ENCODE results near the gene ABCC5.
"Not testable (repeated sequence)": the region's sequence is repeated elsewhere in the genome, so short reads cannot be mapped to it uniquely, and the experiment has no call there.

The ABCC5 gene

GRCh38 chr3:184017672-184018423 is at the start of gene ABCC5:
Gene ABCC5, minus strand, starts transcription at chr3:184017884. Its CDS starts 3,492 bp downstream, at chr3:184014392.
- in situ Hi-C loops (cut with HindIII; ENCODE audit: low sequenced_read_pairs): no loop called here

GRCh38 chr3:184066211-184066610 is 48.5 kb upstream of the ABCC5 start:
- in situ Hi-C loops (cut with HindIII; ENCODE audit: low sequenced_read_pairs): no loop called here

GRCh38 chr3:184062637-184063036 is 45.0 kb upstream of the ABCC5 start:
- in situ Hi-C loops (cut with HindIII; ENCODE audit: low sequenced_read_pairs): no loop called here

- in situ Hi-C loops (cut with HindIII; ENCODE audit: low sequenced_read_pairs): no loop called here
Measured at GRCh38 chr3:184059424-184059823, 41.7 kb upstream of the ABCC5 start.

- in situ Hi-C loops (cut with HindIII; ENCODE audit: low sequenced_read_pairs): no loop called here
Measured at GRCh38 chr3:184058029-184058428, 40.3 kb upstream of the ABCC5 start.

GRCh38 chr3:184052767-184053166 is 35.1 kb upstream of the ABCC5 start, which contains the start of gene HTR3C:
Gene HTR3C, plus strand, starts transcription at chr3:184053047. Its CDS starts 34 bp downstream, at chr3:184053081.
- in situ Hi-C loops (cut with HindIII; ENCODE audit: low sequenced_read_pairs): loop anchor here (5.0 kb wide), 1 partner anchor 75 kb away; no protein-coding TSS in a partner anchor

- in situ Hi-C loops (cut with HindIII; ENCODE audit: low sequenced_read_pairs): loop anchor here (5.0 kb wide), 1 partner anchor 73 kb away; no protein-coding TSS in a partner anchor
Measured at GRCh38 chr3:184050217-184050847, 32.6 kb upstream of the ABCC5 start.

GRCh38 chr3:184045995-184046394 is 28.3 kb upstream of the ABCC5 start:
- in situ Hi-C loops (cut with HindIII; ENCODE audit: low sequenced_read_pairs): no loop called here

GRCh38 chr3:184042617-184043016 is 24.9 kb upstream of the ABCC5 start:
- in situ Hi-C loops (cut with HindIII; ENCODE audit: low sequenced_read_pairs): no loop called here

- in situ Hi-C loops (cut with HindIII; ENCODE audit: low sequenced_read_pairs): no loop called here
Measured at GRCh38 chr3:184040010-184040409, 22.3 kb upstream of the ABCC5 start.

GRCh38 chr3:184039414-184039813 is 21.7 kb upstream of the ABCC5 start:
- in situ Hi-C loops (cut with HindIII; ENCODE audit: low sequenced_read_pairs): no loop called here

GRCh38 chr3:184038307-184038706 is 20.6 kb upstream of the ABCC5 start:
- in situ Hi-C loops (cut with HindIII; ENCODE audit: low sequenced_read_pairs): not testable (repeated sequence)

GRCh38 chr3:184037816-184038215 is 20.1 kb upstream of the ABCC5 start:
- in situ Hi-C loops (cut with HindIII; ENCODE audit: low sequenced_read_pairs): no loop called here

GRCh38 chr3:184031187-184031792 is 13.6 kb upstream of the ABCC5 start, which contains the start of gene HTR3D:
Gene HTR3D, plus strand, starts transcription at chr3:184031742. Its CDS starts 0 bp downstream, at chr3:184031742.
- in situ Hi-C loops (cut with HindIII; ENCODE audit: low sequenced_read_pairs): no loop called here

GRCh38 chr3:184030536-184030935 is 12.9 kb upstream of the ABCC5 start:
- in situ Hi-C loops (cut with HindIII; ENCODE audit: low sequenced_read_pairs): no loop called here

- in situ Hi-C loops (cut with HindIII; ENCODE audit: low sequenced_read_pairs): no loop called here
Measured at GRCh38 chr3:184029443-184029842, 11.8 kb upstream of the ABCC5 start.

GRCh38 chr3:184028275-184028890 is 10.7 kb upstream of the ABCC5 start:
- in situ Hi-C loops (cut with HindIII; ENCODE audit: low sequenced_read_pairs): not testable (repeated sequence)

- in situ Hi-C loops (cut with HindIII; ENCODE audit: low sequenced_read_pairs): not testable (repeated sequence)
Measured at GRCh38 chr3:184025256-184025655, 7.6 kb upstream of the ABCC5 start.

GRCh38 chr3:184022323-184022722 is 4.6 kb upstream of the ABCC5 start:
- in situ Hi-C loops (cut with HindIII; ENCODE audit: low sequenced_read_pairs): no loop called here

- in situ Hi-C loops (cut with HindIII; ENCODE audit: low sequenced_read_pairs): no loop called here
Measured at GRCh38 chr3:184018424-184018973, 815 bp upstream of the ABCC5 start.
